Measurements from ENCODE around the gene SMTNL2. TPM values are rescaled to one million over a fixed set of nuclear protein-coding genes. Genes with fewer than 3 reads are reported as not detected.

Gene SMTNL2
- total RNA-seq, 1 experiment from 2014 or later = 2.7 TPM

GRCh38 chr17:4551141-4551540 lies 33.2 kb upstream of the SMTNL2 start (continued):
- no peak for TF ChIP-seq ZSCAN18 (CRISPR knock-in tag; IDR thresholded peaks at IDR 0.05)
- TF ChIP-seq ZBTB43 (CRISPR knock-in tag; IDR thresholded peaks at IDR 0.05) = no peak
- TF ChIP-seq FOXP1 (CRISPR knock-in tag; IDR thresholded peaks at IDR 0.05; ENCODE audit: borderline replicate concordance) = no peak
- TF ChIP-seq SP1 (CRISPR knock-in tag; conservative IDR thresholded peaks at IDR 0.05) = no peak

GRCh38 chr17:4551796-4552525 lies 32.4 kb upstream of the SMTNL2 start:
- no peaks in the 10 kb centered on the region for H3K27me3 Mint-ChIP-seq (ENCODE audit: low read depth)
- DNase-seq (ENCODE audit: low spot score) (no peak), ATAC-seq (no peak)
- H3K4me3 Mint-ChIP-seq = no peak overlapping the region
- CTCF ChIA-PET = interaction anchor here (1.1 to 1.7 kb wide), 4 partner anchors 9 to 81 kb away, joined by 3 to 6 read pairs (median 4); partner anchors contain the start of gene GGT6
- no peaks in the 10 kb centered on the region for H3K9me3 Mint-ChIP-seq
- POLR2A ChIA-PET = interaction anchor here (1.7 kb wide), 1 partner anchor 14 kb away, joined by 7 read pairs; no protein-coding TSS in a partner anchor
- no peak for TF ChIP-seq FOXP1 (CRISPR knock-in tag; IDR thresholded peaks at IDR 0.05; ENCODE audit: borderline replicate concordance)
- no peak for TF ChIP-seq JUN (CRISPR knock-in tag; IDR thresholded peaks at IDR 0.05)
- no peak for TF ChIP-seq RELA (CRISPR knock-in tag; IDR thresholded peaks at IDR 0.05; ENCODE audit: borderline replicate concordance)
- peaks cover 50% of the 10 kb centered on the region for H3K36me3 Mint-ChIP-seq
- no peak overlapping the region for H3K27ac Mint-ChIP-seq
- peaks cover 32% of the 10 kb centered on the region for H3K4me1 Mint-ChIP-seq

- ChIA-PET CTCF (interaction anchor here (0.6 kb wide), 2 partner anchors 13 to 269 kb away, joined by 3 to 6 read pairs; no protein-coding TSS in a partner anchor), POLR2A (no interaction called here)
- Mint-ChIP-seq H3K36me3 (peaks cover 43% of the 10 kb centered on the region), H3K27me3 (ENCODE audit: low read depth) (peaks cover 2% of the 10 kb centered on the region; the same call in 1 of the 2 replicates), H3K4me1 (peaks cover 32% of the 10 kb centered on the region), H3K9me3 (no peaks in the 10 kb centered on the region), H3K4me3 (peak overlapping the region; percentile 78), H3K27ac (no peak overlapping the region)
- ATAC-seq = no peak
- TF ChIP-seq ZNF423 (CRISPR knock-in tag; IDR thresholded peaks at IDR 0.05) (no peak), FOXP1 (CRISPR knock-in tag; IDR thresholded peaks at IDR 0.05; ENCODE audit: borderline replicate concordance) (no peak), GTF2I (CRISPR knock-in tag; conservative IDR thresholded peaks at IDR 0.05) (no peak), NR2C2 (CRISPR knock-in tag; IDR thresholded peaks at IDR 0.05) (no peak), PREB (CRISPR knock-in tag; IDR thresholded peaks at IDR 0.05; ENCODE audit: borderline replicate concordance) (no peak), ATF2 (CRISPR knock-in tag; IDR thresholded peaks at IDR 0.05; ENCODE audit: borderline replicate concordance, low read depth) (no peak), ZNF263 (CRISPR knock-in tag; IDR thresholded peaks at IDR 0.05; ENCODE audit: low read depth) (no peak), AFF4 (CRISPR knock-in tag; IDR thresholded peaks at IDR 0.05; ENCODE audit: borderline replicate concordance) (no peak), USF1 (CRISPR knock-in tag; IDR thresholded peaks at IDR 0.05) (no peak), CREB1 (CRISPR knock-in tag; IDR thresholded peaks at IDR 0.05) (no peak), CREM (CRISPR knock-in tag; IDR thresholded peaks at IDR 0.05) (no peak), NFE2L1 (CRISPR knock-in tag; IDR thresholded peaks at IDR 0.05) (no peak), ZNF317 (CRISPR knock-in tag; IDR thresholded peaks at IDR 0.05; ENCODE audit: borderline replicate concordance, low read depth) (no peak), SMAD4 (CRISPR knock-in tag; IDR thresholded peaks at IDR 0.05) (no peak), OVOL2 (CRISPR knock-in tag; IDR thresholded peaks at IDR 0.05; ENCODE audit: borderline replicate concordance) (no peak)
- DNase-seq (ENCODE audit: low spot score) = no peak
Measured at GRCh38 chr17:4553669-4554068, 30.7 kb upstream of the SMTNL2 start.

All from WTC11 (cell line).